ENCODE data around the gene VSTM2L.

VSTM2L gene

DNA sequence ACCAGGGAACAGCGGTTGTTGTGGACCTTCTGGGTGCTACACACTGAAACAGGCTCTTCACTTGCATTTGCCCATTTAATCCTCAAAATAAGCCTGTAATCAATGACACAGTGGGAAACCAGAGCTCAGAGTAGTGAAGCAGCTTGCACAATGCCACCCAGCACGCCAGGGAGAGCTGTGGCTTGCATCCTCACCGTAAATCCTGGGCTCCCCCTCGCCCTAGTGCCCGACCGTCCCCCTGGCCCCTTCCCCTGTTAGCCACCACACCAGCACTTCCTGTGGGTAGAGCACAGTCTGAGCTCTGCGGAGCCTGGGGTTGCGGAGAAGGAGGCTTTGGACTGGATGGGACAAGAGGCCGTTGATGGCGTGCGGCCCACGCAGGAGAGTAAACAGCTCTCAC, 14.5 kb downstream of the VSTM2L start:
- DNase-seq (ENCODE audit: low read depth in 3 of 3, low spot score in 1 of 3) = no peak

- no peak for DNase-seq (ENCODE audit: low read depth in 3 of 3, low spot score in 1 of 3)
Measured at GRCh38 chr20:37918035-37918434, 15.1 kb downstream of the VSTM2L start.

DNA sequence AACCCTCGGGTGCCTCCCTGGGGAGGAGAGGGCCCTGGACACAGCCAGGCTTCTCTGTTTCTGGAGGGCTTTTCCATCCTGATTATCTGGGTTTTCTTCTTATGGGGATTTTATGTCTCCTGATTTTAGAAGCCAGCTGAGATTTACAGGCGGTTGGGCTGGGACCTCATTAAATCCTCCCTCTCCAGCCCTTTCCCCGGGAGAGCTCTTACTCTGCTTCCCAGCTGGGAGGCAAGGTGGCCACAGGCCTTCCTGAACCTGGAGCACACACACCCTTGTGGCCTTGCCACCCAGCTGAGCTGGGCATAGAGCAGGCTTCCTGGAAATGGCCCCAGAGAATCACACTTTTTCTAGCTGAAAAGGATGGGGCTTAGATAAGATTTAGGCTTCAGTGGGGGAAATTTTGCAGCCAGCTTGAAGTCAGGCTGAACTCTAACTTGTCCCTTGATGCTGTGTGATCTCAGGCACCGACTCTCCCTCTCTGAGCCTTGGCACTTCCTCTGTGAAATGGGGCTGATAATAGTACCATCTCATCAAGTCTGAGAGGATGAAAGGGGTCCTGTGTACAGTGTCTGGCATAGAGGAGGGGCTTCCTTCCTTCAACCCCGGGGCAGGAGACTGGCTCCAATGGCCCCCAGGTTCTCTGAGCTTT, 16.6 kb downstream of the VSTM2L start:
- no peak for DNase-seq (ENCODE audit: low read depth in 3 of 3, low spot score in 1 of 3)

GRCh38 chr20:37920270-37920669, 17.3 kb downstream of the VSTM2L start:
- DNase-seq (ENCODE audit: low read depth in 3 of 3, low spot score in 1 of 3) = no peak

DNA sequence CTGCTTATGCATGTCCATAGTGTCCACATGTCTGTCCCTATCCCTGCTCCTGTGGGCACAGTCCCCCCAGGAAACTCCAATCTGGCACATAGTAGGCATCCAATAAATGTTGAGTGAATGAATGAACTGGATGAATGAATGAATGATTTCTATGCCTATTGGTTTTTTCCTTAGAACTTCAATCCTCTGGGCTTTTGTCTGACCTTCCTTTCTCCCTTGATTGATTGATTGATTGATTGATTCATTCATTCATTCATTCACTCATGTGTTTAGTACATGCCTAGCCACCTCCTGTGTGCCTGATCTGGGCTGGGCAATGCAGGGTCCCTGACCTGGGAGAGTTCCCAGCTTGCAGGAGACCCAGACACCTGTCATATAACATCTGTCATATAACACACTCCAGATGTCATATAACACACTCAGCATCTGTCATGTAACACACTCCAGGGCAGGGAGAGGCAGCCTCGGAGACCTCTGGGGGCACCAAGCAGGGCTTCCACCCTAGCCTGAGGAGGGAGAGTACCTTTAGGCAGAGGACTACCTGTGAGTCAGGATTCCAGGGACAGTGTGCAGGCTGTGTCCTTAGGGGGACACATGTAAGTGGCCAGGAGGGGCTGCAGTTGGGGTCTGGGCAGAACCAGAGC, 17.9 kb downstream of the VSTM2L start:
- DNase-seq (ENCODE audit: low read depth in 3 of 3, low spot score in 1 of 3) = no peak

- no peak for DNase-seq (ENCODE audit: low read depth in 3 of 3, low spot score in 1 of 3)
Measured at GRCh38 chr20:37921341-37921929, 18.5 kb downstream of the VSTM2L start.

DNA sequence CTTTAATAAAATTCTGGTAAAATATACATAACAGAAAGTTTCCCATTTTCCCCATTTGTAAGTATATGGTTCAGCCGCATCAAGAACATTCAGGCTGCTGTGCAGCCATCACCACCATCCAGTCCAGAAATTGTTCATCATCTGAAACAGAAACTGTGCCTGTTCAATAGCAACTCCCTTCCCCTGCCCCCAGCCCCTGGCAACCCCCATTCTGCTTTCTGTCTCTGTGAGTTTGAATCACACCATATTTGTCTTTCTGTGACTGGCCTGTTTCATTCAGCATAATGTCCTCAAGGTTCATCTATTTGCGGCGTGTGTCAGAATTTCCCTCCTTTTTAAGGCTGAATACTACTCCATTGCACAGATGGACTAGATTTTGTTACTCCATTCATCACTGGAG, 19.1 kb downstream of the VSTM2L start:
- DNase-seq (ENCODE audit: low read depth in 3 of 3, low spot score in 1 of 3) = no peak

GRCh38 chr20:37925265-37926165, 22.6 kb downstream of the VSTM2L start:
- DNase-seq (ENCODE audit: low read depth in 3 of 3, low spot score in 1 of 3) = no peak

DNA sequence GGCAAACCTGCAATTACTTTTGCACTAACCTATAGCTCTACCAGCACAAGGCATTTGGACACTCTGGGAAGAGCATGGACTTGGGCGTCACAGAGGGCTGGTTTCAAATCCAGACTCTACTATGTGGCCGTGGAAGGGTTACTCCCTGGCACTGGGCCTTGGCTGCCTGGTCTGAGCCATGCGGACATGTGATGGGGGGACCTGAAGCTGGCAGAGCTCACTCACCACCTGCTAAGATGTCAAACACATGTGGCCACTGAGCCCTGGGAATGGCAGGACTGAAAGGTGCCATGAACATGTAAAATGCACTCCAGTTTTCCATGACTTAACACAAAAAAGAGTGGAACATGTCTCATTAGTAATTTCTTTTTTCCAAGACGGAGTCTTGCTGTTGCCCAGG, 23.7 kb downstream of the VSTM2L start:
- DNase-seq (ENCODE audit: low read depth in 3 of 3, low spot score in 1 of 3) = no peak

DNA sequence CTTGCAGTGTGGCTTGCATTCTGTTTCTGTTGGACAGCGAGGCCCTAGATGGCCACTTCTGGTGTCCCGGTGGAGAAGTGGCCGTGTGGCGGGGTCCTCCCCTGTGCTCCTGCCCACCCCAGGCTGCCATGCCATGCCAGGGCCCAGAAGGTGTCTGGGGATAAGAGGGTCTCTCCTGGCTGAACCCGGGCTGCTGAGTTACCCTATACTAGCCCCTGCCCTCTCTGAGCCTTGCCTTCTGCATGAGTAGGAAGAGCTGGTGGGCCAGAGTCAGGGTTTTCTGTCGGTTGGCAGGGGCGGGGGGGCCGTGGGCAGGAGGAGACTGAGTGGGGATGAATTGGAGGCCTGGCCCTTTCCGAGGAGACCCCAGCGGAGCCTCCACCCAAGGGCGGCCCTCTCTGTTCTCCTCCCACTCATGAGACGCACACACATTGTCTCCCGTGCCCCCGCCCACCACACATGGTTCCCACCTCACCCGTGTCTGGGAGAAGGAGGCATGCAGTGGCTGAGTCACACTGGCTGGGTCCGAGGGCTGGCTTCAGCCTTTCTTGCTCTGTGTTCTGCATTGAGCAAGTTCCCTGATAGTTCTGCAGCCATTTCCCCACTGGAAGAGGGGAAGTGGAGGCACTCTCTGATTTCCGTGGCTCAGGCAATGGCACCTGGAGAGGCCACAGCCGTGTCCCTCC, 24.6 kb downstream of the VSTM2L start:
- DNase-seq (ENCODE audit: low read depth in 3 of 3, low spot score in 1 of 3) = no peak

DNA sequence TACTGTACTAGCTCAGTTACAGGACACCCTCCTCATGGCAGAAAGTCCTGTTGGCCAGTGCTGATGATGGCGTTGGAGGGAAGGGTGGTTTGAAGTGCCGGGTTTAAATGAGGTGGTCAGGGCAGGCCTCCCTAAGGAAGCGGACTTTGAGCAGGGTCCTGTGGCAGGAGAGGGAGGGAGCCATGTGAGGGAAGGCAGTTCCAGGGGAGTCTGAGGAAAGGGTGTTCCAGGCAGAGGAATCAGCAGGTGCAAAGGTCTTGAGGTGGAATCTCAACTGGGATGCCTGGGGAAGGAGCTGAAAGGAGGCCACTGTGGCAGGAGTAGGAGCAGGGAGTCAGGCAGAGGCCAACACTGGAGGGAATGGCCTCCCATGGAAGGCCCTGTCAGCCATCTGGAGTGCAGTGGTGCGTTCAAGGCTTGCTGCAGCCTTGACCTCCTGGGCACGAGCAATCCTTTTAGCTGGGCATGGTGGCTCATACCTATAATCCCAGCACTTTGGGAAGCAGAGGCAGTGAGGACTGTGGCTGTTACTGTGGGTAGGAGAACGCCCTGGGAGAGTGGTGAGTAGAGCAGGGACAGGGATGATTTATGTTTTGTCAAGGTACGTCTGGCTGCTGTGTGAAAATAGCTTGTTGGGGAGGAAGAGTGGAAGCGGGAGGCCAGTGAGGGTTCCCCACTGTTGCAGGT, 26.2 kb downstream of the VSTM2L start:
- DNase-seq (ENCODE audit: low read depth in 3 of 3, low spot score in 1 of 3) = no peak

DNA sequence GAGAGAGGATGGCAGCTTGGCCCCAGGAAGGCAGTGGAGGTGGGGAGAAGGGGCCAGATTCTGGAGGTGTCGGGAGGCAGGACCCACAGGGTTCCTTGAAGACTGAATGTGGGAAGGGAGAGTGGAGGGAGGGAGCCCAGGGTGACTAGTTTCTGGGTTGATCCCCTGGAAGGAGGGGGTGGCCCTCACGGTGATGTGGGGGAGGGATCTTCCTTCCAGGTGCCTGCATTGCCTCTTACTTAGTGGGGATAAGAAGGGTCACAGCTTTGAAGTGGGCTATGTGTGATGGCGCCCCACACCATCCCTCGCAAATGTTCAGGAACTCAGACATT, 26.7 kb downstream of the VSTM2L start:
- no peak for DNase-seq (ENCODE audit: low read depth in 3 of 3, low spot score in 1 of 3)

- no peak for DNase-seq (ENCODE audit: low read depth in 3 of 3, low spot score in 1 of 3)
Measured at GRCh38 chr20:37931153-37931922, 28.4 kb downstream of the VSTM2L start.

GRCh38 chr20:37932074-37932473, 29.1 kb downstream of the VSTM2L start:
- no peak for DNase-seq (ENCODE audit: low read depth in 3 of 3, low spot score in 1 of 3)

GRCh38 chr20:37932919-37933318, 30.0 kb downstream of the VSTM2L start:
- DNase-seq (ENCODE audit: low read depth in 3 of 3, low spot score in 1 of 3) = no peak

DNA sequence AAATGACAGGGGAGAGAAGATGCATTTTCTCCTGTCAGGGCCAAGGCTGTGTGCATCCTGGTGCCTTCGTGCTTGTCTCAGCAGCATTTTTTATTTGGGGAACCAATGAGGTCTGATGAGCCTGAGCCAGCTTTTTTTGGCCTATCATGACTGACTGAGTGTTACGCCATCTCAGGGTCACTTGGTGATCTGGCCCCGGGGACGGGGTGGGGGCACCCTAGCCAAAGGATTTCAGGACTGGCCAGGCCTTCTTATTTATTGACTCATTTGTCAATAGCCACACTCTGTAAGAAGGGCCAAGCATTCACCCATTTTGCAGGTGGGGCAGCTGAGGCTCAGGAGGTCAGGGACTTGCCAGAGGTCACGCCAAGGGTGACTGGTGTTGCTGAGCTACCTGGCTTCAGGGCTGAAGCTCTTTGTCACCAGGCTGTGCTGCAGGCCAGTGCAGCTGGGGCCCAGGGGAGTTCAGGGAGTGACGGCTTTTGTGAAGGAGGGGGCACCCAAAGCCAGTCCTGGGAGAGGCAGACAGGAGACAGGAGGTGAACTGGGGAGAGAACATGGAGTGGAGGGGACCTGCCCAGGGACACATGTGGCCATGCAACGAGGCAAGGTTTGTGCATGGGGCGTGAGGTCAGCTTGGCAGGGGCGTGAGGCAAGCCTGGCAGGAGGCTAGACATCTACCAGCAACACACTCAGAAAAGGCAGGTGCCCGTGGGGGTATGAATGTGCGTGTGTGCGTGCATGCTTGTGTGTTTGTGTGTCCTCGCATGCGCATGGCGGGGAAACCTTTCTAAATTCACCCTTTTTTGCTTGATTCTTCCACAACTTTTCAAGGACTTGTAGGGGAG, 31.1 kb downstream of the VSTM2L start:
- DNase-seq (ENCODE audit: low read depth in 3 of 3, low spot score in 1 of 3) = no peak

- DNase-seq (ENCODE audit: low read depth in 3 of 3, low spot score in 1 of 3) = no peak
Measured at GRCh38 chr20:37934634-37935375, 31.9 kb downstream of the VSTM2L start.

DNA sequence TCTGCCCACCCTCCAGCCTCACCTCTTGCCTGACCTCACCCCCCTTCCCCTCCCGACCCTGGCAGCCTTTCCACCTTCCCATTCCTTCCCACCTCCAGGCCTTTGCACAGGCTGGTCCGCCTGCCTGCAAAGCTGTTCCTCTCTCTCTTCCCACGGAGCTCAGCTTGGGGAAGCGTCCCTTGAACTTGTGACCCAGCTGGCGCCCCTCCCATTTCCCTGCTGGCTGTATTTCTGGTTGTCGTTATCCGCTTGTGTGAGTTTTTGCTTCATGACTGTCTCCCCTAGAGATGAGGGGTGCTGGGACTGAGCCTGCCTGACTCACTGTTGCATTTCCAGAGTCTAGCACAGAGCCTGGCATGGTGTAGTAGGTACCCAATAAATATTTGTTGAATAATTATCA, 32.5 kb downstream of the VSTM2L start:
- DNase-seq (ENCODE audit: low read depth in 3 of 3, low spot score in 1 of 3) = no peak
